ENCODE data around the gene CD2.

The CD2 gene

DNA sequence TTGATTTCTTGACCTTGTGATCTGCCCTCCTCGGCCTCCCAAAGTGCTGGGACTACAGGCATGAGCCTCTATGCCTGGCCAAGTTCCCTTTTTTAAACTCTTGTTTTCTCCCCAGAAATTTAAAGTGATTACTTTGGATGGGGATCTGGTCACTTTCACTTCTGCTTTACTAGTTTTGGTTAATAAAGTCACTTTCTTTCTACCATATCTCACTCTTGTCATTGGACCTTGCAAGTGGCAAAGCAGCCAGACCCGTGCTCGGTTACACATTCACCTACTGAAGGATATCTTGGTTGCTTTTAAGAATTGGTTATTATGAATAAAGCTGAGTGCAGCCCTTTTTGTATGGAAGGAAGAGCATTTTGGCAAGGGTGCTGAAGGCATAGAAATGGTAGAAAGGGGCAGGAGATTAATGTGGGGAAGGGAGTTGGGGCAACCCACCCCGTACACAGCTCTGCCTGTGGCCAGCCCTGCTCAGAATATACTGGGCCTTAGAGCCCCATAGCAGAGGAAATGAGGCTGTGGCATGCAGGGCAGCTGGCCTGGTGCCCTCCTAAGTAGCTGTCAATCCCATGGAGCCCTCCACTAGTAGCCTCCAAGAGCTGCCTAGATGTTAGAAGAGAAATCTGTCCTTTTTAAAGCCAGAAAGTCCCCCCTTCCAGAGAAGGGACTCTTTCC is 40.7 kb downstream of the CD2 start:
- DNase-seq (ENCODE audit: insufficient read length), result peak; percentile 31
- TF ChIP-seq TAF1 (IDR thresholded peaks at IDR 0.05; ENCODE audit: borderline replicate concordance, low read depth, low read length) (no peak), POLR2AphosphoS5 (IDR thresholded peaks at IDR 0.05; ENCODE audit: low read depth, low read length) (no peak), POLR2A (IDR thresholded peaks at IDR 0.05; ENCODE audit: low read depth, low read length) (no peak)
- peak; percentile 77 for FAIRE-seq

DNA sequence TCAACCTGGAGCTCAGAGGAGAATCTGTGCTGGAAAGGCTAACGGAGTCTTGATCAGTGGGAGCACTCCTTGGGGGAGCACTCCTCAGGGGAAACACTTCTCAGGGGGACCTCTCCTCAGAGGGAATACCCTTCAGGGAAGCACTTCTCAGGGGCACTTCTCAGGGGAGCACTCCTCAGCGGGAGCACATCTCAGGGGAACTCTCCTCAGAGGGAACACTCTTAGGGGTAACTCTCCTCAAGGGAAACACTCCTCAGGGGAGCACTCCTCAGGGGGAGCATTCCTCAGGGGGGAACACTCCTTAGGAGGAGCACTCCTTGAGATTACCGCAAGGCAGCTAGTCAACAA is 41.2 kb downstream of the CD2 start:
- FAIRE-seq (no peak), DNase-seq (ENCODE audit: insufficient read length) (no peak)
- TF ChIP-seq POLR2AphosphoS5 (IDR thresholded peaks at IDR 0.05; ENCODE audit: low read depth, low read length) (no peak), TAF1 (IDR thresholded peaks at IDR 0.05; ENCODE audit: borderline replicate concordance, low read depth, low read length) (no peak), POLR2A (IDR thresholded peaks at IDR 0.05; ENCODE audit: low read depth, low read length) (no peak)

- FAIRE-seq (no peak), DNase-seq (ENCODE audit: insufficient read length) (no peak)
- TF ChIP-seq POLR2AphosphoS5 (IDR thresholded peaks at IDR 0.05; ENCODE audit: low read depth, low read length) (no peak), TAF1 (IDR thresholded peaks at IDR 0.05; ENCODE audit: borderline replicate concordance, low read depth, low read length) (no peak), POLR2A (IDR thresholded peaks at IDR 0.05; ENCODE audit: low read depth, low read length) (no peak)
Measured at GRCh38 chr1:116804736-116805135, 50.5 kb downstream of the CD2 start.

GRCh38 chr1:116805398-116805797 is 51.2 kb downstream of the CD2 start:
- no peak for DNase-seq (ENCODE audit: insufficient read length)
- TF ChIP-seq POLR2A (IDR thresholded peaks at IDR 0.05; ENCODE audit: low read depth, low read length) (no peak), POLR2AphosphoS5 (IDR thresholded peaks at IDR 0.05; ENCODE audit: low read depth, low read length) (no peak), TAF1 (IDR thresholded peaks at IDR 0.05; ENCODE audit: borderline replicate concordance, low read depth, low read length) (no peak)
- no peak for FAIRE-seq

GRCh38 chr1:116806245-116806644 is 52.0 kb downstream of the CD2 start:
- FAIRE-seq (peak; percentile 72), DNase-seq (ENCODE audit: insufficient read length) (no peak)
- TF ChIP-seq POLR2AphosphoS5 (IDR thresholded peaks at IDR 0.05; ENCODE audit: low read depth, low read length) (no peak), TAF1 (IDR thresholded peaks at IDR 0.05; ENCODE audit: borderline replicate concordance, low read depth, low read length) (no peak), POLR2A (IDR thresholded peaks at IDR 0.05; ENCODE audit: low read depth, low read length) (no peak)

DNA sequence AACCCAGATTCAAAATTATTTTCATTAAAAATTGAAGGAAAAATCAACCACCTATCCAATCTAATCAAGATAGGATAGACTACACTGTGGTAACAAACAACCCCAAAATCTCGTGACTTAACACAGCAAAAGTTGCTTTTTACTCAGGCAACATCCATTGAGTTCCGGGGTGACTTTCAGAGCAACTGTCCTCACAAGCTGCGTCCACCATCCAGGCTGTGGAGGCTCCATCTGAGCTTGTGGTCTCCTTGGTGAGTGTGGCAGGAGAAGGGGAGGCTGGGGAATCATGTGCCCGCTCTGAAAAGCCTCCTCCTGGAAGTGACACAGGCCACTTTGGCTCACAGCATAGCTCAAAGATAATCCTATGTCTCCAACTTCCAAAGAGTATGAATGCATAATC is 52.4 kb downstream of the CD2 start:
- no peak for FAIRE-seq

GRCh38 chr1:116807394-116808199 is 53.4 kb downstream of the CD2 start:
- TF ChIP-seq POLR2A (IDR thresholded peaks at IDR 0.05; ENCODE audit: low read depth, low read length), result no peak
- TF ChIP-seq POLR2AphosphoS5 (IDR thresholded peaks at IDR 0.05; ENCODE audit: low read depth, low read length), result no peak
- no peak for TF ChIP-seq TAF1 (IDR thresholded peaks at IDR 0.05; ENCODE audit: borderline replicate concordance, low read depth, low read length)
- DNase-seq (ENCODE audit: insufficient read length), result no peak
- FAIRE-seq, result peak; percentile 50

More for the DNA sequence above, 52.4 kb downstream of the CD2 start:
- no peak for DNase-seq (ENCODE audit: insufficient read length)
- no peak for TF ChIP-seq POLR2AphosphoS5 (IDR thresholded peaks at IDR 0.05; ENCODE audit: low read depth, low read length)
- TF ChIP-seq POLR2A (IDR thresholded peaks at IDR 0.05; ENCODE audit: low read depth, low read length), result no peak
- TF ChIP-seq TAF1 (IDR thresholded peaks at IDR 0.05; ENCODE audit: borderline replicate concordance, low read depth, low read length), result no peak

DNA sequence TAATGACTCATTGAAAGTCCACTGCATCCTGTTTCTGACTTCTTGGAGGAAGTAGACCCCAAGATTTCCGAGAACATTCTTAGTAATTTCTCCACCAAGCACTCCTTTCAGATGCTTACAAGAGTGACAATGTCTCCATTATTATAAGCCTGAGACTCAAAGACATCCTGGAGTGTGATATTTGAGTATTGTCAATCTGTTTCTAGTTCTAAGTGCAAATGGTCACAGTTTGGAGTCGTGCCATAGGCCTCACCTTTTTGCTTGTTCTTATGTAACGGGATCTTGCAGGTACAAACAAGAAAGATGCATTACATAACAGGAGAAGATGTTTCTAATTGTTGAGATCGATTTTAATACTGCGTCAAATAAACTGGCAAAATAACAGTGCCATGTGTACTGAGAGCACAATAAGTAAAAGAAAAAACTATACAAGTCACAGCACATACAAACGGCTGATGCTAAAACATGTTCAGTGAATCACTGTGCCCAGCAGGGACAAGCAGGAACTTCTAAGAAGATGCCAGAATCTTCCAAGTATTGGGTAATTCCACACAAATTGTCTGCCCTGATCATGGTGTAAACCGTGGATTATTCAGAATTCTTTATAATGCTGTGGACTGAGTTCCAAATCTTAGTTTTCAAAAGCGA is 54.1 kb downstream of the CD2 start:
- TF ChIP-seq POLR2AphosphoS5 (IDR thresholded peaks at IDR 0.05; ENCODE audit: low read depth, low read length) (no peak), POLR2A (IDR thresholded peaks at IDR 0.05; ENCODE audit: low read depth, low read length) (no peak), TAF1 (IDR thresholded peaks at IDR 0.05; ENCODE audit: borderline replicate concordance, low read depth, low read length) (no peak)
- peak; percentile 68 for FAIRE-seq
- DNase-seq (ENCODE audit: insufficient read length), result no peak

GRCh38 chr1:116808848-116809508 is 54.7 kb downstream of the CD2 start:
- DNase-seq (ENCODE audit: insufficient read length), result no peak
- no peak for FAIRE-seq

DNA sequence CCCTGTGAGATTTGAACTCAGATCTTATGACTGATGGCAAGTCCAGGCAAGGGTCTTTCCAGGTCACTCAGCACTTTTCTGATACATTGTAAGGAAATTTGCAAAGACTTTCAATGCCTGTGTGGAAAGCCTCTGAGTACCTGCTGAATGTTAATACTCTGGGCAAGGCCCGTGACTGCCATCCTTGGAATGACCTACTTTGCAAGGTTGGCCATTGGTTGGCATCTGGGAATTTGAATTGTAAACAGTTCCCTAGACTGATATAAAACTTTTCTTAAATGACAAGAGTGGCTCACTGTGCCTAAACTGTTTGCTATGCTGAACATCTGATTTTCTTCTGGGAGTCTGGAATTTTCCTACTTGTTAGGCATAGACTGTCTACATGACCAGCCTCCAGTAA is 57.1 kb downstream of the CD2 start:
- FAIRE-seq, result no peak
- no peak for DNase-seq (ENCODE audit: insufficient read length)
- TF ChIP-seq POLR2A (IDR thresholded peaks at IDR 0.05; ENCODE audit: low read depth, low read length) (no peak), TAF1 (IDR thresholded peaks at IDR 0.05; ENCODE audit: borderline replicate concordance, low read depth, low read length) (no peak), POLR2AphosphoS5 (IDR thresholded peaks at IDR 0.05; ENCODE audit: low read depth, low read length) (no peak)

More at GRCh38 chr1:116808848-116809508, 54.7 kb downstream of the CD2 start:
- TF ChIP-seq TAF1 (IDR thresholded peaks at IDR 0.05; ENCODE audit: borderline replicate concordance, low read depth, low read length) (no peak), POLR2A (IDR thresholded peaks at IDR 0.05; ENCODE audit: low read depth, low read length) (no peak), POLR2AphosphoS5 (IDR thresholded peaks at IDR 0.05; ENCODE audit: low read depth, low read length) (no peak)
